Left renal pelvis (tissue), 4 donors: ENCODE measurements around the gene SAMHD1. TPM values are rescaled to one million over a fixed set of nuclear protein-coding genes. Genes with fewer than 3 reads are reported as not detected.
"Not testable (repeated sequence)": the region's sequence is repeated elsewhere in the genome, so short reads cannot be mapped to it uniquely, and the experiment has no call there.

Experiments
- DNase-seq, 4 donors: peaks; one replicate each; pipeline ENCODE4 v3.0.0-alpha.2; 2013; ENCODE audit warnings: low read depth in 4 of 4, low spot score in 3 of 4
- polyA plus RNA-seq, 4 donors: library from polyadenylated mRNA; unstranded; fragments of 120-200 nt; gene quantifications; one replicate each; pipeline ENCODE4 v1.2.1, GENCODE V29; 2013; ENCODE audit not compliant: insufficient read length in 4 of 4

Gene SAMHD1
- polyA plus RNA-seq, 4 donors: 21.4 to 32.7 (median 26.3) TPM

DNA sequence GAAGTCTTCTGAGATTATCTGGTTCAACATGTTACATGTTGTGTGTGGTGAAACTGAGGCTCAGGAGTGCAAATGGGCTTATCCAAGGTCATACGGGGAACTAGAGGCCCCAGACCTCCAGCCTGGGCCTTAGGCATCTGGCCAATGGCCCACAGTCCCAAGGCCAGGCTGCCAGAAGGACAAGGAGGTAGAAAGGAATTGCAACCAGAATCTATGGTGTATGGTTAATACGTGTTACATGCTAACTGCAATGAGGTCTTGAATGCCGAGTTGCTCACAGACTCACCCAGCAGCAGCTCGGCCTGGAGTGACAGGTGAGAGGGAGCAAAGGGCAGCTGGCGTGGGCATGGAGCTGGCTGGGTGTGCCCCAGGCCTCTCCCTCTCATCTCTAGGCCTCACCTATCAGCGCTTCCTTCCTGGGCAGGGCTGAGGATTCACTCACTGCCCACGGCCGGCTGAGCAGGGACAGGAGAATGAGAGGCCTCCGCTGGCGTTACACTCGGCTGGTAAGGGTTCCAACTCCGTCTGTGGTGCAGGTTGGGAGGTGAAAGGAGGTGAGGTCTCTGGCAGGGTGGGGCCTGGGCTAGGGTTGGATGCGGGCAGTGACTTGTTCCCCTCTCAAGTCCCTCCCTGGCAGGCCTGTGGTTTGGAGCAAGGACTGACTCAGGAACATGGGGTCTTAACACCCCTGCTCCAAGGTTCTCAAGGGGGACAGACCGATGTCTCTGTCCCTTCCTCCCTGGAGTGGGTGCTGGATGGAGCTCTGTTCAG is 75.6 kb downstream of the SAMHD1 start, which contains the start of gene TLDC2:
Gene TLDC2 (plus strand): TSS at position 437 of the 771 bp plus-strand sequence. CDS start 37 bp downstream, at position 474.
- no peak for DNase-seq

DNA sequence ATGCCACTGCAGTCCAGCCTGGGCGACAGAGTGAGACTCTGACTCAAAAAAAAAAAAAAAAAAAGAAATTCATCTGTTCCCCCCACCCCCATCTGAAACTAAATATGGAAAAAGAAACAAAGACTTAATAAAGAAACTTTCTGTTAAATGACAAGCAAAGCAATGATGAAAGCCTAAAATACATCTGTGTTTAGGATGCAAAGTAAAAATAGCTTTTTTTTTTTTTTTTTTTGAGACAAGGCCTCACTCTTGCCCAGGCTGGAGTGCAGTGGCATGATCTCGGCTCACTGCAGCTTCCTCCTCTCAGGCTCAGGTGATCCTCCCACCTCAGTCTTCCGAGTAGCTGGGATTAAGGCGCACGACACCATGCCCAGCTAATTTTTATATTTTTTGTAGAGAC is 76.4 kb downstream of the SAMHD1 start:
- not testable (repeated sequence) for DNase-seq

DNA sequence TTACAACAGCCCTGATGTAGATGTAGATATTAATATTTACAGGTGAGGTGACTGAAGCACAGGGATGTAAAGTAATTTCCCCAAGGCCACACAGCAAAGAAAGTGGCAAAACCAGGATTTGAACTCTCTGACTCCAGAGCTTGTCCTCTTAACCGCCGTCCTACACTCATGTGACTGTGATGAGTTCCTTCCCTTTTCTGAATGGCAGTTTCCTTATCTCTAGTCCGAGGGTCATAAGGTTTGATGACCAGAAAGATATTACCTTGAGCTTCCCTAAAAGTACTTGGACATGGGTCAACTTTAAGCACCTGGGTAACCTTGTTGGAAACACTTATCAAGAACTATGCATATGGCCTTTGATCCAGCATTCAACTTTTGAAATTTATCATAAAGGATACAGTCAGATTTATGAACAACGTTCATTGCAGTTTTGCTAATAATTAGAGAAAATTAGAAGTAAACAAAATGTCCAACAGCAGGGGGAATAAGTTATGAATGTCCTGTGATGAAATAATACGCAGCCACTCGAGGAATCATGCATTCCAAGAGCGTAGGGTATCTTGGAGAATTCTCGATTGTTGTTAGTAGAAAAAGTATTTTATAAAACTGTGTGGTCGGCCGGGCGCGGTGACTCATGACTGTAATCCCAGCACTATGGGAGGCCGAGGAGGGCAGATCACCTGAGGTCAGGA is 77.9 kb downstream of the SAMHD1 start:
- no peak for DNase-seq

DNA sequence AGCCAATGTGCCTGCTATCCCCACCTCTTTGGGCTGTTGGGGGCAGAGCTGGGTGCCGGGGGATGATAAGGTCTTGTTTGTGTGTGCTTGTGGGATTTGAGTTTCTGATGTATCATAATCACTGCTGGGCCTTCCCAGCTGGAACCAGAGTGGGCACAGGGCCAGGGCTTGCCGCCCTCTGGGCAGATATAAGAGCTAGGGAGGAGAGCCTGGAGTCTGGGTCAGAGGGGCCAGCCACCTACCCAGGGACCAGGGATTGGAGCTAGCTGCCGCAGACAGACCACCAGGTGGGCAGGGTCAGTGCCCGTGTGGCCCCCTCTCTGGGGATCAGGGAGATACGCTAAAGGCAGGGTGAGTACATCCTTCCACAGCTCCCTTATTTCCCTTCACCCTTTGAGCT is 78.7 kb downstream of the SAMHD1 start:
- DNase-seq: no peak

DNA sequence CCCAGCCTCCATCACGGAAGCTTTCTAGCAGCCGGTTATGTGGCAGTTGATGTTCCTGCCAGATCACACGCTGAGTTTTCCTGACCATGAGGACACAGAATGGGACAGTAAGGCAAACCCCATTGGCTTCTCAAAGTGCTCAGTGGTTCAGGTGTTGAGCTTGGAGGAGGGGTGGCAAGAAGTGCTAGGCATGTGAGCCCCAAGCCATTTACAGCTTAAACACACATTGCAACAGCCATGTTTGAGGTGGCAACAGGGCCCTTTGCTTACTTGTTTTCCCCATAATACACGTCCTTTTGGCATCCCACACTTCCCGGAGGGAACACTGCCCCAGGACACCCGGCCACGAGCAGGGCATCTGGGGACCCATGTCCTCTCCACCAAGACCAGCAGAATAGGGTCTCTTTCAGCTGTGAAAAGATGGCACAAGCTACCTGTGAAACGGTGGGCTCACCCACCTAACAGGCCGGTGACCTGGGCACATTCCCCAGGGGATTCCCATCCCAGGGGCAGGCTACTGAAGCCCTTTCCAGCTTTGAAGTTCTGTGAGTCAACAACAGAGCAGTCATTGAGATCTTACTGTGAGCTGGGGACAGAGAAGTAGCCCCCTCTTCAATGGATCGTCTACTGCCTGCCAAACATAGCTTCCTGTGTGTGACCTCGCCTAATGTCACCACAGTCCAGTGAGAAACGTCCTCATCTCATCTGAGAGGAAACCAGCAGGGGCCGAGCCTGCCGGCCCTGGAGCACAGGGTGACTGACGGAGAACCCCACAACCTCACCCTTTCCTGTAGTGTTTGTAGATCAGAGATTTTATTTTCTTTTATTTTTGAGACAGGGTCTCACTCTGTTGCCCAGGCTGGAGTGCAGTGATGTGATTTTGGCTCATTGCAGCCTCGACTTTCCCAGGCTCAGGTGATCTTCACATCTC is 79.6 kb downstream of the SAMHD1 start:
- no peak for DNase-seq

DNA sequence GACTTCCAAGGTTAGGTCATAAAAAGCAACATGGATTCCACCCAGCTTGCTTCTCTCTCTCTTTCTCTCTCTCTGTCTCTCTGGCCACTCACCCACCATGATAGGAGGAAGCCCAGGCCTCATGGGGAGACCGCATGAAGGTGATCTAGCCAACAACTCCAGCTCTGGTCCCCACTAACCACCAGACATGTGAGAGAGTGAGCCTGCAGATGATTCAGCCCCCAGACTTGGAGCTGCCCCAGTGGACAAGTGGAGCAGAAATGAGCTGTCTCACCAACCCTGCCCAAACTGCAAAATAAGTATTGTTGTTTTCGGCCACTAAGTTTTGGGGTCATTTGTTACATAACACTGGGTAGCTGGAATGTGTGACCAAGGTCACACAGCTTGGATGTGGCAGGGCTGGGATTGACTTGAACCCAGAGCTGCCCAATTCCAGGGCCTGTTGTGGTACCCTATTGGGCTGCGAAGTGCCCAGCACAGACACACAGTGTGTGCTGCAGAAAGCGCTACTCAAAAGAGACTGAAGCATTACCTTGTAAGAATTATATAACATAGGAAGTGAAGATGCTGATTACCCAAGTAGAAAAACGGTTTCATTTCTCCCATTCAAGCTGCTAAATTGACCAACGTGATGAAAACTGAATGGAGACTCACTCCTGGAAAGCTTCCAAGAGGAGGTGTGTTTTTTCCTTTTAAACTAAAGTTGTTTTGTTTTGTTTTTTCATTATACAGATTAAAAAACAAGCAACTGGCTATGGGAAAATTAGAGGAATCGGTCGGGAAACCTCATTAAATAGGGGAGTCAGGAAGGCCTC is 84.6 kb downstream of the SAMHD1 start:
- DNase-seq: no peak

DNA sequence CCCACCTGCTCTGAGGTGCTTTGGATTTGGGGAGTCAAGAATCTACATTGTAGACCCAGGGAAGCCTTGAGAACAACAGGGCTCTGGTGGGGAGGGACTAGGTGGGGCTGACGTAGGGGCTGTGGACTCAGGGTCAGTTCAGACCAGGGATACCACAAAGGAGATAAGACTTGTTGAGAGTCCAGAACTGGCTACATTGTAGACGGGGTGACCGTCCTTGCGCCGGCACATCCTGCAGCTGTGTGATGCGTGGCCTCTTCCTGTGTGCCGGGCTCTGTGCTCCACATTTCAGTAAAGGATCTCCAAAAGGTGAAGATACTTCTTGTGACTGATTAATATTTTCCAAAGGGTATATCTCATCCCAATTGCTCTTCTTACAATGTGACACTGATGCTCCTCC is 85.3 kb downstream of the SAMHD1 start:
- DNase-seq: no peak

DNA sequence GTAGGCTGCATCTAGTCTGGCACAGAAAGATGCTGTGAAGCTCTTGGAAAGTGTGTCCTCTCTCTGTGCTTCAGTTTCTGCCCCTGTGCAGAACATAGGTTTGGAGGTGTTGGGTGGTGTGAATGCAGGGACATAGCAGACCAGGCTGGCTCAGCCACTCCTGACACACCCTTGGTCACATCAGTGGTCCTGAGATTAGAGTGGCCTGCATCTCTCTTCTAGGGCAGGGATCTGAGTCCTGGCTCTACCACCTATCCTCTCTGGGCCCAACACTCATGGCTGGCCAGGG is 85.7 kb downstream of the SAMHD1 start:
- no peak for DNase-seq

DNA sequence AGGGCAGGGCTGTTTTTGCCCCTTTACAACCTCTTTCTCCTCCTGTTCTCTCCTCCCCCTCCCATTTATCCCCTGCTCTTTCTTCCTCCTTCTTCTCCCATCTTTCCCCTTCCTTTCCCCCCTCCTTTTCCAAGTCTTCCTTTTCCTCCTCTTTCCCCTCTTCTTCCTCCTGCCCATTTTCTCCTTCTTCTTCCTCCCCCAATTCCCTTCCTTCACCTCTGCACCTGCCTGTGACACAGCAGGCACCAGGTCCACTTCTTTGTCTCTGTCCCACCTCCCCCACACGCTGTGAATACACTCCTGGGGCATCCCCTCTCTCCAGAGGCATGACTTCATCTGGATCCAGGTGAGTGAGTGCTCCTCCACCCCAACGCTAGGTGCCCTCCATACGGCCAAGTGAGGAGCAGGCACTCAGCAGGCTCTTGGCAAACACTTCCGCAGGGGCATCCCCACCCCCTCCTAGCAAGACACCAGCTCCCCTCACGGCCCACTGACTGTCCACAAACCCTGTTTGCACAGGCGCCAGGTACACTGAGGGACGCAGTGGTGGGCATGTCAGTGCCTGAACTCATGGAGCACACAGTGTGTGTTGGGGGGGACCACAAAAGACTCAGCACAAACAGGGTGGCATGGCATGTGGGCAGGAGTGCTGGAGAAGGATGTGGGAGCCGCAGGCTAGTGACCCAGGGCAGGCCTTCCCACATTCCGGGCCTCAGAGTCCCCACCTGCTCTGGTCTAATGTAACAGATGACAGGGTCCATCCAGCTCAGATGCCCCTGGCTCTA is 86.2 kb downstream of the SAMHD1 start:
- DNase-seq: no peak

DNA sequence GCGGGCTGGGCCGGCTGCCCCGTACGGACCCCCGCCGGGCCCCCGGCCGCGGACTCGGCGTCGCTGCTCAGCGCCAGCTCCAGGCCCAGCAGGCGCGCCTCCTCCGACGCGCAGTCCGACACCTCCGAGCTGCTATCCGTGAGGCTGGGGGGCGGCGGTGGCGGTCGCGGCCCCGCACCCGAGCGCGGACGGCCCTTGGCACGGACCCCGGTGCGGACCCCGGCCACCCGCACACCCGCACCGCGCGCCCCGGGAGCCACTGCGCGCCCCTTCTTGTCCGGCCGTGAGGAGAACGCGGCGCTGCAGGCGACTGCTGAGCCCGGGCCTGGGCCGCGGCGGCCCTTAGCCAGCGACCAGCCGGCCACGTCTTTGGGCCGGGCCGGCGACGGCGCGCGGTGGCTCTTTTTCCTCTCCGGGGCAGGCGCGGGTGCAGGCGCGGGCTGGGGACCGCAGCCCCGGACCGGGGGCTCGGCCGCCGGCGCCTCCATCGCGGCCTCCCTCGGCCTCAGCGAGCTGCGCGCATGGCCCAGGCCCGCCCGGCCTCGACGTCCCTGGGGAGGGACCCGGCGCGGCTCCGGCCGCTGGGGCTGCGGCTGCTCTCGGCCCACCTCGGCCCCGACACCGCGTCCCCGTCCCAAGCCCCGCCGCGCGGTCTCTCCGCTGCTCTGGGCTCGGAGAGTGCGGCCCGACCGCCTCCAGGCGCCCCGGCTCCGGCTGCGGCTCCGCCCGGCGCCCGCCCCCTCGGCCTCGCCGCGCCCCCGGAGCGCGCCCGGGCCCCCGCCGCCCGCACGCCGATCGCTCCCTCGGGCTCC is 88.4 kb downstream of the SAMHD1 start:
- DNase-seq: no peak

DNA sequence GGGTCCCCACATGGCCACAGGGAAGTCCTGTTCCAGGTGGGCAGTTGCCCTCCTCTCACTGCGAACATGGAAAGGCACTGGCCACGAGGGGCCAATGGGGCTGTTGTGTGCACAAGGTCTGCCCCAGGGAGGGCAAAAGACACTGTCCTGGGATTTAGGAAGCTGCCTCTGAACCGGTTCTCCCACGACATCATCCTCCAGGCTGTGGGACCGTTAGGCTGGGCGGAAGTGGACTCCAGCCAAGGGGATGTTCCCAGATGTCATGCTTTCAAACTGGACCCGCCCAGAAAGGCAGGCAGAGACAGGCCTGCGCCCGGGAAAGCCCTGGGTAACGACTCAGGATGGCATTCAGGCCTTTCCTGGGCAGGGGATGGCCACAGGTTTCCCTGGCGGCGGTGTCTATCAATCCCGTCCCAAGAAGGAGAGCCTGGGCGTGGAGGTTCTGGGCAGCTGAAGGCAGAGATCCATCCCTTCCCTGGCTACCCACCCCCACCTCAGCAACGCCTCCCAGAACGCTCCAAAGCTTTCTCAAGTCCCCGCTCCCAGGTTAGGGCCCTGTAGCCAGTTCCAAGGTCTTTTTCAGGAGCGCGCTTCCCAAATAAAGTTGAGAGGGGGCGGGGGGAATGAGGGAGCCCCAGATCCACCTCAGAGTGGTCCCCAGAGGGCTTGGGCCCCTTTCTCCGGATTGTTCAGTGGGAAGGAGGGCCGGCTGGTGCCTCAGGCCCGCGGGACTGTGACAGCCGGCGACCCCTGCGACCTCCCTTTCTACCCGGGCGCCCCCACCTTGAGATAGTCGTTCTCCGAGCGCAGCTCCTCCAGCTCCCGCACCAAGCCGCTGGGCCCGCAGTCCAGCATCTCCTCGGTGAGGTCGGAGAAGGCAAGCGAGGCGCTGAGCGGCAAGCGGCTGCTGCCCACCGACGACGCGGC is 89.4 kb downstream of the SAMHD1 start:
- DNase-seq: peak in 3 of 4 donors; percentile 54 to 69 (median 66)

DNA sequence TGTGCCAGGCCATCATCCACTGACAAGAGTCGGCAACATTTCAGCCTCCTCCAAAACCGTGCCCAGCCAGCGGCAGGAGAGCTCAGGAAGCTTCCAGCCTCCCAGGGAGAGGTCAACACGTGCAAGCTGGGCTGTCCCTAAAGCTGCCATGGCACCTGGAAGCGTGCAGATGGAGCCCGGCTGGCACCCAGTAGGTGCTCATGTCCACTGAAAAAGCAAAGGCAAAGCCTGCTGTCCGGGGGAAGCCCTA is 90.0 kb downstream of the SAMHD1 start:
- DNase-seq: no peak

DNA sequence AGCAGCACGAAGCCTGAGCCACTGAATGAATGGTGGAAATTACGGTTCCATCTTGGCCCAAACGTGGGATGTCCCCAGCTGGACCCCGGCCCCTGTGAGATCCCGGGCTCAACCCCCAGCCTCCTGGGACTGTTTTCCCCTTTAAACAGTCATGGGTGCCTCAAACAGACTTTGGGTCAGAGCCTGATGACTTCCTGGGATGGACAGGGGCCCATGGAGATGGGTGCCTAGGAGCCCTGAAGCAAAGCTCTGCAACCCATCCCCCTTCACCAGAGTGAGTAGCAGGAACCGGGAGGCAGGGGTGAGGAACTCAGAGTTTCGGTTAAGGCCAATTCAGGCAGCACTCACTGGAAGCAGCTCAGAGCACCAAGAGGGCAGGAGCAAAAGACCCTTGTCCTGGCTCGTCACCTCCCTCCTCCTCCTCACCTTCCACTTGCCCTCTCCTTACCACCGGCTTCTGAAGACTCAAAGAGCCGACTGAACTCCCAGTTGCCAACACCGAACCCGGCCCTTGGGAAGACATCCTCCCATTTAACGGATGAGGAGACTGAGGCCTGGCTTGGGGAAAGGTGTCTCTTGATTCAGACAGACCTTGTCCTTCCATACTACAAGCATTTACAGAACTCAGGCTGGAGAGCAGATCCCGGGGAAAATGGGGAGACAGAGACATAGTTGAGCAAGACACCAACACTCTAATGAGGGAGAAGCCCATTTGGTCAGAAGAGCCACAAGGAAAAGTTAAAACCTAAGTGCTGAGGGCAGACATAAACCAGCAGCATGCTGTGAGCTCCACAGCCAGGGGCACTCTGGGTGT is 90.5 kb downstream of the SAMHD1 start:
- no peak for DNase-seq

DNA sequence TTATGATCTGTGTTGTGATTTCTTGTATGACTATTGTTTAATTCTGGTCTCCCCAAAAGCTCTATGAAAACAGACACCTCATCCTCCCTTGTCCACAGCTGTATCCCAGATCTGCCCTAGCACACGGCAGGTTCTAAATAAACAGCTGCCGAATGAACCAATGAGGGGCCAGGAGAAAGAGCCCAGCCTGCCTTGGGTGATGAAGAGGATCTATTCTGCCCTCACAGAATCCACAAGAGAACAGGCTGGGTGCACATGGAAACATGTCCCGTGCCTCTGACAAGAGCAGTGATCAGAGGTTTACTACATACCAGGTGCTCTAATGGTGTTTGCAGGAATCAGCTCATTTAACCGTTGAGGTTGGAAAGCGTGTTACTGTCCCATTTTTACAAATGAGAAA is 91.2 kb downstream of the SAMHD1 start:
- DNase-seq: no peak

DNA sequence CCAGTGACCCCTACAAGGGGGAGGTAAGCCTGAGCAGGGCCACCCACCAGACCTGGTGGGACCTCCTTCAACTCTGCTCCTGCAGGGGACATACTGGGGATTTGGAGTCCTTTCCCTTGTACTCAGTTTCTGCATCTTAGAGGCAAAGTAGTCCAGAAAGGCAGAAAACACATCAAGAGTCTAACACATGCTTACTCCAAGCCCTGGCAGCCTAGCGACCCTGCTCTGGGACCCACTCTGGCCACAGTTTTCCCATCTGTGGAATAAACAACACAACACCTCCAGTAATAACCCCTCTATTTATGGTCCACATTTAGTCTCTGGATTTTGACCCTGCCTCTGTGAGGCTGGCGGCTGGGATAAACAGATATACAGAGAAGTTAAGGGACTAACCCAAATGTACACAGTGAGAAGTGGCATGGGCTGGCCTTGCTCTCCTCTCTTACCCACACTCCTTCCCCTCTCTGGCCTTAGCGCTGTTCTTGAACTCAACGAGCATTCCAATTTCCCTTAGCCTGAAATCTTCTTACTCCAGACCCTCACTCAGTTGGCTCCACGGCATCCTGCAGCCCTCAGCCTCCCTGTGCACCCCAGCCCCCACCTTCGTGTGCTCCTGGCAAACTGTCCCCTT is 91.7 kb downstream of the SAMHD1 start:
- DNase-seq: no peak

DNA sequence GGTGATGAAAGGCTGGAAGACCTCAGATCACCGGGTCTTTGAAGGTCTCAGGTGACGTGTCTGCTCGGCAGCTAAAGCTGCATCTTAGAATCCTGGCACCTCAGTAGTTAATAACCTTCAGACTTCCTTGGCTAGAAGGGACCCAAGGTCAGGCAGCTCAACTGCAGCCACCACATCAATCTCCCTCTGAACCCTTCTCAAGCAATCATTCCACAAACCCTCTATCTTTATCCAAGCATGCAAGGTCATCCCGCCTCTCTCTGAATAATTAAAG is 92.3 kb downstream of the SAMHD1 start:
- no peak for DNase-seq
